ENCODE data around the gene UROS. TPM values are rescaled to one million over a fixed set of nuclear protein-coding genes. Genes with fewer than 3 reads are reported as not detected.

Gene UROS
- total RNA-seq, 1 donor from 2014 or later = 82.5 TPM

DNA sequence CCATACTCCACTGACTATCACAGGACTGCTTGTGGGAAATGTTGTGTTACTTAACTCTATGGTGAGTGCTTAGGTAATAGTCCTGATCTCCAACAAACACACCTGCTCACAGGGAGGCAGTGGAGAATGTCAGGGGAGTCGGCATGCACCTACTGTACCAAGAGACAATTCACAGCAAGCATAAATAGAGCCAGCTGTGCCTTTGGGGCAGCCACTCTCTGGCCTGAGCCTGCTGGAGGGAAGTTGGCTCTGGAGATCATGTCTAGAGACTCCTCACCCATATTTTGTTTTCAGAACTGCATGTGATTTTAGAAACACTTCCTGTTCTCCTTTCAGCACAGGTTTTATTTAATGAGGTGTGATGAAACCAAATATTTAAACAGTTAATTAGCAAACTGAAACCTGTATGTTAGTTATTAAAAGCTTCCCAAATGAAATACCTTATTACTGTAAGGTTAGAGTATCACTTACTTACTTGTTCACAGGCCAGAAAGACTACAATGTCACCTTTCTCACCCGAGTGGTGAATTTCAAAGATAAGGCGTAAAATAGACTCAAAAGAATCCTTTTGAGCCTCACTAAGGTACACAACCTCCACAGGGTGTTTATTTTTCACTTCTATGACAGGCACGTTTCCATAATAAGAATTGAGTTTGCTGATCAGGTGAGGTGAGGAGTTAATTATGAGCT is 36.2 kb upstream of the UROS start:
- H3K27me3 ChIP-seq (ENCODE audit: control insufficient read depth, insufficient read depth, low read length) = no peaks in the 10 kb centered on the region
- DNase-seq (ENCODE audit: low read depth) = no peak
- H3K4me3 ChIP-seq (ENCODE audit: low read depth, low read length) = no peak overlapping the region
- peaks cover 1% of the 10 kb centered on the region for H3K36me3 ChIP-seq (ENCODE audit: control insufficient read depth, insufficient read depth, low read length)
- TF ChIP-seq, protein P1, sequence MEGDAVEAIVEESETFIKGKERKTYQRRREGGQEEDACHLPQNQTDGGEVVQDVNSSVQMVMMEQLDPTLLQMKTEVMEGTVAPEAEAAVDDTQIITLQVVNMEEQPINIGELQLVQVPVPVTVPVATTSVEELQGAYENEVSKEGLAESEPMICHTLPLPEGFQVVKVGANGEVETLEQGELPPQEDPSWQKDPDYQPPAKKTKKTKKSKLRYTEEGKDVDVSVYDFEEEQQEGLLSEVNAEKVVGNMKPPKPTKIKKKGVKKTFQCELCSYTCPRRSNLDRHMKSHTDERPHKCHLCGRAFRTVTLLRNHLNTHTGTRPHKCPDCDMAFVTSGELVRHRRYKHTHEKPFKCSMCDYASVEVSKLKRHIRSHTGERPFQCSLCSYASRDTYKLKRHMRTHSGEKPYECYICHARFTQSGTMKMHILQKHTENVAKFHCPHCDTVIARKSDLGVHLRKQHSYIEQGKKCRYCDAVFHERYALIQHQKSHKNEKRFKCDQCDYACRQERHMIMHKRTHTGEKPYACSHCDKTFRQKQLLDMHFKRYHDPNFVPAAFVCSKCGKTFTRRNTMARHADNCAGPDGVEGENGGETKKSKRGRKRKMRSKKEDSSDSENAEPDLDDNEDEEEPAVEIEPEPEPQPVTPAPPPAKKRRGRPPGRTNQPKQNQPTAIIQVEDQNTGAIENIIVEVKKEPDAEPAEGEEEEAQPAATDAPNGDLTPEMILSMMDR (IDR thresholded peaks at IDR 0.05; ENCODE audit: insufficient read depth, low read length, poor library complexity, severe bottlenecking) = no peak

DNA sequence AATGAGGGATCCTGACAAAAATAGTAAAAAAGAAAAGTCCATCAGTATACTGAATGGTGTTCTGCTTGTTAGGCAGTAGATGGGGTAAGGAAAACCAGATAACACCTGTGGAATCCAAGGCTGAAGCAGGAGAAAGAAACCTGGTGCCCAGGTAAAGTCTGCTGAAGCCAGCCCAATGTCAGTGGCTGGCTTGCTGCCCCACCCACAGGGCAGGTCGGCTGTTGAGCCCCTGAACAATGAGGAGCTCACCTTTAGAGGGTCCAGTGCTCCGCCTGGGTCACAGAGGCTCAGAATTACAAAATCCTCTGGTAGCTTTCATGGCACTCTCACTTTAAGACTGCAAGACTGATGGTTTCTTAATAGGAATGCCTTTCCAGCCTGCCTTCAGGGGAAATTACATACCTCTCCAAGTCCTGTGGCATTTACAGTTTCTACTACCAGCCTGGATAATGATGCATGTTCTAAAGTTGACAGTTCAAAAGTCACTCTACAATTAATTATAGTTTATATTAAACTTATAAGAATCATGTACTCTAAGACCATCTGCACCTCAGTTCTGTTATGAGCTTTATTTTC is 34.2 kb upstream of the UROS start:
- TF ChIP-seq, protein P1 (IDR thresholded peaks at IDR 0.05; ENCODE audit: insufficient read depth, low read length, poor library complexity, severe bottlenecking) = no peak
- Histone ChIP-seq H3K36me3 (ENCODE audit: control insufficient read depth, insufficient read depth, low read length) (no peaks in the 10 kb centered on the region), H3K27me3 (ENCODE audit: control insufficient read depth, insufficient read depth, low read length) (no peaks in the 10 kb centered on the region), H3K4me3 (ENCODE audit: low read depth, low read length) (no peak overlapping the region)
- no peak for DNase-seq (ENCODE audit: low read depth)

DNA sequence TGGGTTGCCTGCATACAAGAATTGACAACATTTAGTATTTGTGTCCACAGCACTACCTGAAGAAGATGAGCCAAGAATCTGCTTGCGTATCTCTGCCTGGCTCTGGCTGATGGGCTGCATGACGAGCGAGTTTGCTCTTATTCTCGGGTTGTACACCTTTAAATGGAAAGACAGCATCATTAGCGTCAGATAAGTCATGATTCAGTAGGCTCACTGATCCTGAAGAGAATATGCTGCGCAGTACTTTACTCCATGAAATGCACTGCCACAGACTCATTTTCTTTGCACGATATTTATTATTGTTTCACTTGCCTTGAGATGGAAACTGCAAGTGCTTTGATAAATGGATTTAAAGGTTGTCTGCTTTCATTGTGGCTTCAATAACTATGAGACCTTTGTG is 29.4 kb upstream of the UROS start:
- TF ChIP-seq, protein P1 (IDR thresholded peaks at IDR 0.05; ENCODE audit: insufficient read depth, low read length, poor library complexity, severe bottlenecking) = no peak
- H3K36me3 ChIP-seq (ENCODE audit: control insufficient read depth, insufficient read depth, low read length) = peaks cover 1% of the 10 kb centered on the region
- no peaks in the 10 kb centered on the region for H3K27me3 ChIP-seq (ENCODE audit: control insufficient read depth, insufficient read depth, low read length)
- no peak overlapping the region for H3K4me3 ChIP-seq (ENCODE audit: low read depth, low read length)
- DNase-seq (ENCODE audit: low read depth) = no peak

DNA sequence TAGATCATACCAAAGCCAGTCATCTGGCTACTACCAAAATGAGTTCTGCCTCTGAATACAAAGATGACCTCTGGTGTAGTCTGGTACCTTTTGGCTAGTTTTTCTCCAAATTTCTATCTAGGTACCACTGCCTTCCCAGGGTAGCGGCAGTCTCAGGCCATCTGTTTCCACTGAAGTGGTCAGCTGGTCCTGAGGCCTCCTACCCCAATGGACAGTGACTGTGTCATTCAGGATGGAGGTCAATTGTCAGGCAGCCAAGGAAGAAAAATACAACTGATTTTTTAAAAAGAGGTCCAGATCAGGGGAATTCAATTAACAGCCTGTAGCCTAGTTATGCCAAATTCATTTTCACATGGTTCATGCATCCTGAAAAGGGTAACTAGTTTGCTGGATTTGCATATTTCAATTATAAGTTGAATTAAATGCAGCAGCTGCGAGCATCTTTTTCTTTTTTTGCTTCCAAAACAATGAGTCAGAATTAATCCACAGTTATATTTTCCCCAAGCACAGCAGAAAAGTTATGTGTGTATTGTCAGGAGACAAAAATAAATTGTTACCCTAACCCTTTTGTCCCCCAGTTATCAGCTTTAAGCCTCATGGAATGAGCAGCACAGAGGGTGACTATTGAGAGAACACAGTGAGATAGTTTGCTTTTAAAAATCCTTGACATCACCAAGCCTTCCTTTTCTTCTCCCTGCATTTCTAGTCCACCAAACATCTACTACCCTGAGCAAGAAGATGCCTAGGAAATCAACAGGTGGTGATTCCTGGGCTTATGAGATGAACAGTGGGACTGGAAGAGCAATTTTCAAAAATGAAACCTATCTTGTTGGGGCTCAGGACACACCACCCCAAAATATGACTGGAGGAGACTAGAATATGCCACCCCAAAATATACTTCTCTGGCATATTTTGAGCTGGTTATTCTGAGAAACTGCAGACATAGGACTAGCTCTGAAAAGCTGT is 28.0 kb upstream of the UROS start:
- TF ChIP-seq, protein P1 (IDR thresholded peaks at IDR 0.05; ENCODE audit: insufficient read depth, low read length, poor library complexity, severe bottlenecking) = no peak
- Histone ChIP-seq H3K4me3 (ENCODE audit: low read depth, low read length) (no peak overlapping the region), H3K27me3 (ENCODE audit: control insufficient read depth, insufficient read depth, low read length) (no peaks in the 10 kb centered on the region), H3K36me3 (ENCODE audit: control insufficient read depth, insufficient read depth, low read length) (peaks cover 1% of the 10 kb centered on the region)
- DNase-seq (ENCODE audit: low read depth) = no peak

DNA sequence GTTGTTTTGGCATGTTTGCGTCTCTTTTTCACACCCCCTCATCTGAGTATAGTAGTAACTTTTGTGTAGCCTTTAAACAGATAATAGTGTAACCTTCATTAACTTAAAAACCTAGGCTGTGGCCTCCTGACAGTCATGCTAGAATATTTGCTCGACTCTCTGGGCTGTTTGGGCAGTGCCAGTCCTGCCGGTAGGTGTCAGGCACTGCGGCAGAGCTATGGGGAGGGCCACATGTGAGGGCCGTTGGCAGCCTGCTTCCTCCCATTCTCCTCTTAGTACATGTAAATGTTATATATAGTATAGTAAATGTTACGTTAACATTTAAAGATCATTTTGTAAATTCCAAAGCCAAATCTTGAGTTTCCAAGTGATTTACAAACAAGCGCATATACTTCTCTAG is 26.4 kb upstream of the UROS start:
- no peak for DNase-seq (ENCODE audit: low read depth)
- TF ChIP-seq, protein P1 (IDR thresholded peaks at IDR 0.05; ENCODE audit: insufficient read depth, low read length, poor library complexity, severe bottlenecking) = no peak
- Histone ChIP-seq H3K27me3 (ENCODE audit: control insufficient read depth, insufficient read depth, low read length) (no peaks in the 10 kb centered on the region), H3K4me3 (ENCODE audit: low read depth, low read length) (no peak overlapping the region), H3K36me3 (ENCODE audit: control insufficient read depth, insufficient read depth, low read length) (peaks cover 1% of the 10 kb centered on the region)
